ENCODE measurements around the gene C14orf93.

DNA sequence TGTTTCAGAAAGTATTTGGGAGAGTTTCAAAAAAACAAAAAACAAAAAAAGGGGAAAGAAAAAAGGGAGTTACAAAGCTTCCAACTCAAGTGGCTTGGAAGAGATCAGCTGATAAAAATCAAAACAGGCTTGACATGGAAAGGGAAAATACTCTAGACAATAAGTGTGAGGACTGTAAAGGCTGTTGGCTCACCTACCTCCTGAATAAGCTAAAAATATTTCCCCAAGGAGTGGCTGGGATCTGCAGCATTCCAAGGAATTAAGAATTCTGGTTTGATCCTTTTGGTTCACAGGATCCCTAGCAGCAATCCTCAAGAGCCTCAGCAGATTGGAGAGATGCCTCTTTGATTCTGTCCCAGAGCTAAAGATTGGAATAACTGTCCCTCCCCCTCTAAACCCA lies 16.4 kb downstream of the C14orf93 start:
- TF ChIP-seq, protein P1, sequence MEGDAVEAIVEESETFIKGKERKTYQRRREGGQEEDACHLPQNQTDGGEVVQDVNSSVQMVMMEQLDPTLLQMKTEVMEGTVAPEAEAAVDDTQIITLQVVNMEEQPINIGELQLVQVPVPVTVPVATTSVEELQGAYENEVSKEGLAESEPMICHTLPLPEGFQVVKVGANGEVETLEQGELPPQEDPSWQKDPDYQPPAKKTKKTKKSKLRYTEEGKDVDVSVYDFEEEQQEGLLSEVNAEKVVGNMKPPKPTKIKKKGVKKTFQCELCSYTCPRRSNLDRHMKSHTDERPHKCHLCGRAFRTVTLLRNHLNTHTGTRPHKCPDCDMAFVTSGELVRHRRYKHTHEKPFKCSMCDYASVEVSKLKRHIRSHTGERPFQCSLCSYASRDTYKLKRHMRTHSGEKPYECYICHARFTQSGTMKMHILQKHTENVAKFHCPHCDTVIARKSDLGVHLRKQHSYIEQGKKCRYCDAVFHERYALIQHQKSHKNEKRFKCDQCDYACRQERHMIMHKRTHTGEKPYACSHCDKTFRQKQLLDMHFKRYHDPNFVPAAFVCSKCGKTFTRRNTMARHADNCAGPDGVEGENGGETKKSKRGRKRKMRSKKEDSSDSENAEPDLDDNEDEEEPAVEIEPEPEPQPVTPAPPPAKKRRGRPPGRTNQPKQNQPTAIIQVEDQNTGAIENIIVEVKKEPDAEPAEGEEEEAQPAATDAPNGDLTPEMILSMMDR (IDR thresholded peaks at IDR 0.05): no peak
- TF ChIP-seq ZFX (IDR thresholded peaks at IDR 0.05; ENCODE audit: borderline replicate concordance): no peak

Data from 22Rv1 (cell line).